Mucosa of descending colon (tissue), 3 donors: Measurements from ENCODE around the gene ABHD17A. TPM values are rescaled to one million over a fixed set of nuclear protein-coding genes. Genes with fewer than 3 reads are reported as not detected.
"Not testable (repeated sequence)": the region's sequence is repeated elsewhere in the genome, so short reads cannot be mapped to it uniquely, and the experiment has no call there.

Source experiments
- ATAC-seq: fragments of 200-7000 bp; cut with Tn5 transposase; one replicate; pipeline ENCODE4 v1.9.1; 2020; ENCODE audit warnings: mild to moderate bottlenecking, moderate library complexity
- DNase-seq, 3 donors: peaks; one replicate each; pipeline ENCODE4 v3.0.0-alpha.2; 2020
- H3K36me3 ChIP-seq: fragments of 200-600 bp; one replicate; pipeline ENCODE4 v1.8.0; 2021; ENCODE audit warnings: low read depth, mild to moderate bottlenecking
- H3K4me1 ChIP-seq: fragments of 200-600 bp; one replicate; pipeline ENCODE4 v1.8.0; 2021; ENCODE audit warnings: low read depth, mild to moderate bottlenecking
- H3K4me3 ChIP-seq: fragments of 200-600 bp; one replicate; pipeline ENCODE4 v1.8.0; 2021; ENCODE audit warnings: mild to moderate bottlenecking
- H3K9me3 ChIP-seq: fragments of 200-600 bp; one replicate; pipeline ENCODE4 v1.8.0; 2021; ENCODE audit warnings: mild to moderate bottlenecking
- CTCF ChIP-seq: fragments of 200-600 bp; IDR thresholded peaks from one replicate; pipeline ENCODE4 v1.8.0; 2022; ENCODE audit warnings: antibody characterized with exemption, mild to moderate bottlenecking
- intact Hi-C, 2 donors: fragments of 100-400 bp; cut with DNase I in 1 of 2; cut with micrococcal nuclease in 1 of 2; formaldehyde crosslinking; loops; one replicate each; pipeline versions ENCODE4 v1.11.0 to v1.11.1; 2022; cut with DNase I, micrococcal nuclease
- total RNA-seq, 3 donors: library from RNA; stranded (reverse); fragmentation: NEBNext Ultra II Directional in 2 of 3; extraction: Animal tissue kit (Norgen Biotek cat#: 25700) in 2 of 3; gene quantifications; one replicate each; pipeline versions ENCODE4 v1.2.1 to v1.2.4, GENCODE V29; 2021 to 2023
- donor health status: DM: no; HTN: no; CAD: no; lungs with moderate emphysema.
- donor health status: DM: no; HTN: no; CAD: no.
- donor health status: DM: no; HTN: yes; CAD: no.

The ABHD17A gene
- total RNA-seq, 3 donors from 2014 or later = 60.9 to 65.8 (median 65.8) TPM

- Histone ChIP-seq H3K36me3 (no peaks in the 10 kb centered on the region), H3K4me3 (no peak overlapping the region), H3K9me3 (no peaks in the 10 kb centered on the region), H3K4me1 (peaks cover 19% of the 10 kb centered on the region)
- intact Hi-C loops = no loop called here
- peak in 1 of 3 donors; percentile 41 for DNase-seq
- ATAC-seq = peak; percentile 5
- no peak for TF ChIP-seq CTCF
Observed at GRCh38 chr19:1883784-1884183, 1.5 kb downstream of the ABHD17A start.

- no peaks in the 10 kb centered on the region for H3K36me3 ChIP-seq
- intact Hi-C loops = no loop called here
- H3K4me1 ChIP-seq = peaks cover 19% of the 10 kb centered on the region
- H3K4me3 ChIP-seq = no peak overlapping the region
- ATAC-seq (no peak), DNase-seq (peak in 1 of 3 donors; percentile 35)
- H3K9me3 ChIP-seq = no peaks in the 10 kb centered on the region
- TF ChIP-seq CTCF = no peak
Observed at GRCh38 chr19:1882786-1883692, 2.3 kb downstream of the ABHD17A start.

GRCh38 chr19:1882089-1882785, 3.1 kb downstream of the ABHD17A start:
- H3K36me3 ChIP-seq = no peaks in the 10 kb centered on the region
- H3K4me3 ChIP-seq = no peak overlapping the region
- H3K9me3 ChIP-seq = no peaks in the 10 kb centered on the region
- peak; percentile 14 for ATAC-seq
- DNase-seq = peak in 2 of 3 donors; percentile 34 to 66
- intact Hi-C loops = no loop called here
- no peak for TF ChIP-seq CTCF
- peaks cover 19% of the 10 kb centered on the region for H3K4me1 ChIP-seq

- H3K36me3 ChIP-seq, ATAC-seq, H3K4me3 ChIP-seq, H3K9me3 ChIP-seq, intact Hi-C loops: not testable (repeated sequence)
- H3K4me1 ChIP-seq = peaks cover 19% of the 10 kb centered on the region
- DNase-seq = peak in 1 of 3 donors; percentile 34
Observed at GRCh38 chr19:1881393-1882088, 3.8 kb downstream of the ABHD17A start.

GRCh38 chr19:1880611-1881392, 4.5 kb downstream of the ABHD17A start:
- no peak overlapping the region for H3K4me3 ChIP-seq
- H3K4me1 ChIP-seq = peaks cover 19% of the 10 kb centered on the region
- intact Hi-C loops = no loop called here
- ATAC-seq (no peak), DNase-seq (peak in 1 of 3 donors; percentile 34)
- TF ChIP-seq CTCF = no peak
- no peaks in the 10 kb centered on the region for H3K36me3 ChIP-seq
- H3K9me3 ChIP-seq = no peaks in the 10 kb centered on the region

GRCh38 chr19:1879982-1880381, 5.3 kb downstream of the ABHD17A start:
- peaks cover 19% of the 10 kb centered on the region for H3K4me1 ChIP-seq
- DNase-seq, intact Hi-C loops, H3K9me3 ChIP-seq, H3K4me3 ChIP-seq, ATAC-seq, H3K36me3 ChIP-seq: not testable (repeated sequence)

- H3K36me3 ChIP-seq, H3K4me3 ChIP-seq, ATAC-seq, H3K9me3 ChIP-seq, DNase-seq, intact Hi-C loops: not testable (repeated sequence)
- peaks cover 20% of the 10 kb centered on the region for H3K4me1 ChIP-seq
Observed at GRCh38 chr19:1878583-1878982, 6.7 kb downstream of the ABHD17A start.

- peaks cover 19% of the 10 kb centered on the region for H3K4me1 ChIP-seq
- H3K9me3 ChIP-seq, intact Hi-C loops, H3K36me3 ChIP-seq, H3K4me3 ChIP-seq, ATAC-seq, DNase-seq: not testable (repeated sequence)
Observed at GRCh38 chr19:1877280-1877660, 8.0 kb downstream of the ABHD17A start.
